Endothelial cell (in vitro differentiated cells): ENCODE data around the gene STPG4. TPM values are rescaled to one million over a fixed set of nuclear protein-coding genes. Genes with fewer than 3 reads are reported as not detected.
A peak's percentile ranks its signal among the peaks of the same experiment; 100 is the strongest.

Experiments used
- DNase-seq: peaks from one replicate; pipeline ENCODE4 v3.0.0; 2021; ENCODE audit warnings: low spot score
- H3K27ac Mint-ChIP-seq: one replicate; pipeline ENCODE4 v1.8.0; 2021; ENCODE audit warnings: mixed read lengths, inconsistent platforms; ENCODE audit not compliant: unreplicated experiment
- H3K27me3 Mint-ChIP-seq: one replicate; pipeline ENCODE4 v1.8.0; 2021; ENCODE audit warnings: mild to moderate bottlenecking, moderate library complexity, mixed read lengths, inconsistent platforms; ENCODE audit not compliant: unreplicated experiment
- H3K36me3 Mint-ChIP-seq: one replicate; pipeline ENCODE4 v1.8.0; 2021; ENCODE audit warnings: mild to moderate bottlenecking, low read depth, mixed read lengths, inconsistent platforms; ENCODE audit not compliant: unreplicated experiment
- H3K4me1 Mint-ChIP-seq: one replicate; pipeline ENCODE4 v1.8.0; 2021; ENCODE audit warnings: mild to moderate bottlenecking, mixed read lengths, inconsistent platforms; ENCODE audit not compliant: unreplicated experiment
- H3K4me3 Mint-ChIP-seq: one replicate; pipeline ENCODE4 v1.8.0; 2021; ENCODE audit warnings: mild to moderate bottlenecking, mixed read lengths, inconsistent platforms; ENCODE audit not compliant: unreplicated experiment
- H3K9me3 Mint-ChIP-seq: one replicate; pipeline ENCODE4 v1.8.0; 2021; ENCODE audit warnings: mixed read lengths, inconsistent platforms; ENCODE audit not compliant: unreplicated experiment
- CTCF ChIP-seq: fragments of 200-600 bp; sonication (generic); IDR thresholded peaks from one replicate; pipeline ENCODE4 v1.5.0; 2021; ENCODE audit warnings: antibody characterized with exemption; ENCODE audit not compliant: unreplicated experiment
- total RNA-seq: library from RNA; stranded (reverse); fragmentation: NEBNext Ultra II Directional; extraction: Animal tissue kit (Norgen Biotek cat#: 25700); gene quantifications from one replicate; pipeline ENCODE4 v1.2.1, GENCODE V29; 2021; ENCODE audit not compliant: unreplicated experiment

The STPG4 gene
- total RNA-seq, 1 donor from 2014 or later: not detected

GRCh38 chr2:47074691-47075090 is 80.4 kb downstream of the STPG4 start:
- peaks cover 12% of the 10 kb centered on the region for H3K27me3 Mint-ChIP-seq
- DNase-seq: no peak
- H3K4me1 Mint-ChIP-seq: peaks cover 39% of the 10 kb centered on the region
- H3K27ac Mint-ChIP-seq: no peak overlapping the region
- H3K9me3 Mint-ChIP-seq: no peaks in the 10 kb centered on the region
- no peak overlapping the region for H3K4me3 Mint-ChIP-seq
- H3K36me3 Mint-ChIP-seq: peaks cover 5% of the 10 kb centered on the region
- no peak for TF ChIP-seq CTCF

- H3K4me1 Mint-ChIP-seq: peaks cover 36% of the 10 kb centered on the region
- H3K4me3 Mint-ChIP-seq: no peak overlapping the region
- H3K27ac Mint-ChIP-seq: no peak overlapping the region
- DNase-seq: no peak
- no peak for TF ChIP-seq CTCF
- peaks cover 9% of the 10 kb centered on the region for H3K27me3 Mint-ChIP-seq
- no peaks in the 10 kb centered on the region for H3K9me3 Mint-ChIP-seq
- H3K36me3 Mint-ChIP-seq: peaks cover 5% of the 10 kb centered on the region
These were observed 81.5 kb downstream of the STPG4 start for GRCh38 chr2:47073641-47074040.

- peaks cover 36% of the 10 kb centered on the region for H3K4me1 Mint-ChIP-seq
- DNase-seq: no peak
- peak overlapping the region; percentile 86 for H3K27ac Mint-ChIP-seq
- no peak for TF ChIP-seq CTCF
- no peaks in the 10 kb centered on the region for H3K9me3 Mint-ChIP-seq
- peaks cover 5% of the 10 kb centered on the region for H3K36me3 Mint-ChIP-seq
- H3K4me3 Mint-ChIP-seq: no peak overlapping the region
- H3K27me3 Mint-ChIP-seq: peaks cover 9% of the 10 kb centered on the region
These were observed 81.9 kb downstream of the STPG4 start for GRCh38 chr2:47073217-47073616.

GRCh38 chr2:47072728-47073191 is 82.3 kb downstream of the STPG4 start:
- DNase-seq: no peak
- H3K27me3 Mint-ChIP-seq: peaks cover 11% of the 10 kb centered on the region
- H3K9me3 Mint-ChIP-seq: no peaks in the 10 kb centered on the region
- H3K4me3 Mint-ChIP-seq: no peak overlapping the region
- H3K4me1 Mint-ChIP-seq: peaks cover 38% of the 10 kb centered on the region
- peak overlapping the region; percentile 86 for H3K27ac Mint-ChIP-seq
- no peak for TF ChIP-seq CTCF
- H3K36me3 Mint-ChIP-seq: peaks cover 5% of the 10 kb centered on the region

GRCh38 chr2:47072018-47072691 is 83.0 kb downstream of the STPG4 start:
- no peak for DNase-seq
- H3K4me1 Mint-ChIP-seq: peaks cover 42% of the 10 kb centered on the region
- H3K27me3 Mint-ChIP-seq: peaks cover 14% of the 10 kb centered on the region
- H3K27ac Mint-ChIP-seq: peak overlapping the region; percentile 86
- H3K9me3 Mint-ChIP-seq: no peaks in the 10 kb centered on the region
- TF ChIP-seq CTCF: no peak
- H3K36me3 Mint-ChIP-seq: peaks cover 5% of the 10 kb centered on the region
- no peak overlapping the region for H3K4me3 Mint-ChIP-seq
